HepG2 (cell line): Measurements from ENCODE around the gene TMEM63B. TPM values are rescaled to one million over a fixed set of nuclear protein-coding genes. Genes with fewer than 3 reads are reported as not detected.

Experiments used
- ELF3 ChIP-seq: IDR thresholded peaks from 2 replicates; pipeline ENCODE4 v1.6.1; 2016; ENCODE audit warnings: missing genetic modification reagents, missing compliant biosample characterization
- MBD4 ChIP-seq: IDR thresholded peaks from 2 replicates; pipeline ENCODE4 v1.6.1; 2012; ENCODE audit warnings: low read length, inconsistent platforms, borderline replicate concordance
- ZNF432 ChIP-seq: sonication (generic); formaldehyde crosslinking; IDR thresholded peaks from 2 replicates; pipeline ENCODE4 v1.5.0; 2020; ENCODE audit warnings: missing genetic modification reagents, mild to moderate bottlenecking, borderline replicate concordance
- ZNF496 ChIP-seq: sonication (generic); formaldehyde crosslinking; IDR thresholded peaks from 2 replicates; pipeline ENCODE4 v1.8.1; 2023; ENCODE audit warnings: mild to moderate bottlenecking, moderate library complexity, missing genetic modification reagents; ENCODE audit not compliant: insufficient replicate concordance
- ZNF547 ChIP-seq: sonication (generic); formaldehyde crosslinking; IDR thresholded peaks from 2 replicates; pipeline ENCODE4 v1.5.1; 2020; ENCODE audit warnings: mild to moderate bottlenecking, missing genetic modification reagents
- ZNF776 ChIP-seq: sonication (generic); formaldehyde crosslinking; IDR thresholded peaks from 2 replicates; pipeline ENCODE4 v1.4.0; 2020; ENCODE audit warnings: mild to moderate bottlenecking, missing genetic modification reagents
- polyA plus RNA-seq, 8 experiments: library from polyadenylated mRNA; depleted of rRNA in 3 of 8; stranded (reverse) in 7 of 8; unstranded in 1 of 8; fragments of >200 nt; fragmentation: Illumina TruSeq in 4 of 8; extraction: Trizol in 4 of 8; gene quantifications; 2 replicates each; pipeline versions ENCODE4 v1.2.1 to v1.2.3, GENCODE V29; 2011 to 2016; ENCODE audit warnings: low read depth in 4 of 8, missing spikeins in 1 of 8, mixed read lengths in 1 of 8; ENCODE audit not compliant: insufficient read depth in 1 of 8
- total RNA-seq, 5 experiments: library from RNA; depleted of rRNA; stranded (reverse); fragments of >200 nt; fragmentation: Illumina TruSeq; extraction: Trizol; gene quantifications; 2 replicates each; pipeline ENCODE4 v1.2.3, GENCODE V29; 2016; ENCODE audit warnings: low read depth in 1 of 5
- TF ChIP-seq, protein P1 (sequence below): sonication (generic); formaldehyde crosslinking; IDR thresholded peaks from 2 replicates; pipeline ENCODE4 v1.5.1; 2020; ENCODE audit warnings: missing genetic modification reagents, mild to moderate bottlenecking, borderline replicate concordance
- TF ChIP-seq, protein P2 (sequence below): IDR thresholded peaks from 2 replicates; pipeline ENCODE4 v1.6.1; 2016; ENCODE audit warnings: low read depth
- TF ChIP-seq, protein P3 (sequence below): sonication (generic); formaldehyde crosslinking; IDR thresholded peaks from 2 replicates; pipeline ENCODE4 v1.5.1; 2020; ENCODE audit warnings: mild to moderate bottlenecking, moderate library complexity, missing genetic modification reagents
- TF ChIP-seq, protein P4 (sequence below): sonication (generic); formaldehyde crosslinking; IDR thresholded peaks from 2 replicates; pipeline ENCODE4 v1.5.0; 2020; ENCODE audit warnings: missing genetic modification reagents, mild to moderate bottlenecking, borderline replicate concordance
- TF ChIP-seq, protein P5 (sequence below): sonication (generic); formaldehyde crosslinking; IDR thresholded peaks from 2 replicates; pipeline ENCODE4 v1.5.1; 2020; ENCODE audit warnings: missing genetic modification reagents, mild to moderate bottlenecking, borderline replicate concordance
- TF ChIP-seq, protein P6 (sequence below): IDR thresholded peaks from 2 replicates; pipeline ENCODE4 v1.6.1; 2012; ENCODE audit warnings: low read depth, low read length, improper control_type of control experiment

The TMEM63B gene
- total and polyA plus RNA-seq, 2 of the 13 experiments (the other 11 are each of a cell fraction or from before 2014, with no cell fraction given): 27.4 to 75.8 TPM

DNA sequence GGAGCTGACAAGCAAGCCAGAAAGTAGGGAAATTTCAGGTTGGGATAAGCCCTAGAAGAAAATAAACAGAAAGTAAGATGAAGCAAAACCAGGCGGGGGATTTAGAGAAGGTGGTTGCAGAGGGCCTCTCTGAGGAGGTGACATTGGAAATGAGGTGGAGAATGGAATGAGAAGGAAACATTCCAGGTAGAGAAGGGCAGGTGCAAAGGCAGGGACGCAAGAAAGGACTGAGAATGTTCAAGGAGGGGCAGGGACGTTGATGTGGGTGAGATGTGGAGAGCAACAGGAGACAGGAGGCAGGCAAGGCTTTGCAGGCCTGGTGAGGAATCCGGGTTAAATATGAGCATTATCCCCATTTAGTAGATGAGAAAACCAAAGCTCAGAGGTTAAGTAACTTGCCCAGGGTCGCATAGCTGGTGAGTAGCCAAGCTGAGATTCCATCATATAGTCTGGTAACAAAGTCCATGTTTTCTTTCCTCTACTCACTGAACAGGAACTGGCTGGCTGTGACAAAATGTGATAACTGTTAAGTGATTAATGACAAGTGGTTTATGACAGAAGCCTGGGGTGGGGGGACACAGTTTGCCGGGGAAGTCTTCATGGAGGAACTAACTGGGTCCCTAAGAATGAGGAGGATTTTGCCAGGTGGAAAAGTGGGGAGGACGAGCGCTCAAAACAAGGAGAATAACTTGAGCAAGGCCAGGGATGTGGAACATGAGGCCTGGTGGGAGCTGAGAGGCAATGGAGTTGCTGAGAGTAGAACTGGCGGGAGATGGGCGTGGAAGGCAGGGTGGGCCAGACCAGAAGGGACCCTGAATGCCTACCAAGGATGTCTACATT, 32.7 kb upstream of the TMEM63B start (continued):
- TF ChIP-seq ZNF432 (CRISPR knock-in tag): no peak
- TF ChIP-seq, protein P1, sequence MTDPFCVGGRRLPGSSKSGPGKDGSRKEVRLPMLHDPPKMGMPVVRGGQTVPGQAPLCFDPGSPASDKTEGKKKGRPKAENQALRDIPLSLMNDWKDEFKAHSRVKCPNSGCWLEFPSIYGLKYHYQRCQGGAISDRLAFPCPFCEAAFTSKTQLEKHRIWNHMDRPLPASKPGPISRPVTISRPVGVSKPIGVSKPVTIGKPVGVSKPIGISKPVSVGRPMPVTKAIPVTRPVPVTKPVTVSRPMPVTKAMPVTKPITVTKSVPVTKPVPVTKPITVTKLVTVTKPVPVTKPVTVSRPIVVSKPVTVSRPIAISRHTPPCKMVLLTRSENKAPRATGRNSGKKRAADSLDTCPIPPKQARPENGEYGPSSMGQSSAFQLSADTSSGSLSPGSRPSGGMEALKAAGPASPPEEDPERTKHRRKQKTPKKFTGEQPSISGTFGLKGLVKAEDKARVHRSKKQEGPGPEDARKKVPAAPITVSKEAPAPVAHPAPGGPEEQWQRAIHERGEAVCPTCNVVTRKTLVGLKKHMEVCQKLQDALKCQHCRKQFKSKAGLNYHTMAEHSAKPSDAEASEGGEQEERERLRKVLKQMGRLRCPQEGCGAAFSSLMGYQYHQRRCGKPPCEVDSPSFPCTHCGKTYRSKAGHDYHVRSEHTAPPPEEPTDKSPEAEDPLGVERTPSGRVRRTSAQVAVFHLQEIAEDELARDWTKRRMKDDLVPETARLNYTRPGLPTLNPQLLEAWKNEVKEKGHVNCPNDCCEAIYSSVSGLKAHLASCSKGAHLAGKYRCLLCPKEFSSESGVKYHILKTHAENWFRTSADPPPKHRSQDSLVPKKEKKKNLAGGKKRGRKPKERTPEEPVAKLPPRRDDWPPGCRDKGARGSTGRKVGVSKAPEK (CRISPR knock-in tag): no peak
- no peak for TF ChIP-seq ZNF496 (CRISPR knock-in tag)
- TF ChIP-seq, protein P2, sequence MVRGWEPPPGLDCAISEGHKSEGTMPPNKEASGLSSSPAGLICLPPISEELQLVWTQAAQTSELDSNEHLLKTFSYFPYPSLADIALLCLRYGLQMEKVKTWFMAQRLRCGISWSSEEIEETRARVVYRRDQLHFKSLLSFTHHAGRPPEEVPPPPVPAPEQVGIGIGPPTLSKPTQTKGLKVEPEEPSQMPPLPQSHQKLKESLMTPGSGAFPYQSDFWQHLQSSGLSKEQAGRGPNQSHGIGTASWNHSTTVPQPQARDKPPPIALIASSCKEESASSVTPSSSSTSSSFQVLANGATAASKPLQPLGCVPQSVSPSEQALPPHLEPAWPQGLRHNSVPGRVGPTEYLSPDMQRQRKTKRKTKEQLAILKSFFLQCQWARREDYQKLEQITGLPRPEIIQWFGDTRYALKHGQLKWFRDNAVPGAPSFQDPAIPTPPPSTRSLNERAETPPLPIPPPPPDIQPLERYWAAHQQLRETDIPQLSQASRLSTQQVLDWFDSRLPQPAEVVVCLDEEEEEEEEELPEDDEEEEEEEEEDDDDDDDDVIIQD (CRISPR knock-in tag): peak; percentile 78
- no peak for TF ChIP-seq ZNF776
- TF ChIP-seq, protein P3, sequence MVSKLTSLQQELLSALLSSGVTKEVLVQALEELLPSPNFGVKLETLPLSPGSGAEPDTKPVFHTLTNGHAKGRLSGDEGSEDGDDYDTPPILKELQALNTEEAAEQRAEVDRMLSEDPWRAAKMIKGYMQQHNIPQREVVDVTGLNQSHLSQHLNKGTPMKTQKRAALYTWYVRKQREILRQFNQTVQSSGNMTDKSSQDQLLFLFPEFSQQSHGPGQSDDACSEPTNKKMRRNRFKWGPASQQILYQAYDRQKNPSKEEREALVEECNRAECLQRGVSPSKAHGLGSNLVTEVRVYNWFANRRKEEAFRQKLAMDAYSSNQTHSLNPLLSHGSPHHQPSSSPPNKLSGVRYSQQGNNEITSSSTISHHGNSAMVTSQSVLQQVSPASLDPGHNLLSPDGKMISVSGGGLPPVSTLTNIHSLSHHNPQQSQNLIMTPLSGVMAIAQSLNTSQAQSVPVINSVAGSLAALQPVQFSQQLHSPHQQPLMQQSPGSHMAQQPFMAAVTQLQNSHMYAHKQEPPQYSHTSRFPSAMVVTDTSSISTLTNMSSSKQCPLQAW (CRISPR knock-in tag): peak; percentile 93
- TF ChIP-seq ELF3 (CRISPR knock-in tag): peak; percentile 96
- TF ChIP-seq, protein P4, sequence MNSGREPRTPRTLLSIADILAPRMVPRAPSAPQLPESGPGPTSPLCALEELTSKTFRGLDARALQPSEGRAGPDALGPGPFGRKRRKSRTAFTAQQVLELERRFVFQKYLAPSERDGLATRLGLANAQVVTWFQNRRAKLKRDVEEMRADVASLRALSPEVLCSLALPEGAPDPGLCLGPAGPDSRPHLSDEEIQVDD (CRISPR knock-in tag): no peak
- TF ChIP-seq MBD4: no peak
- TF ChIP-seq, protein P5, sequence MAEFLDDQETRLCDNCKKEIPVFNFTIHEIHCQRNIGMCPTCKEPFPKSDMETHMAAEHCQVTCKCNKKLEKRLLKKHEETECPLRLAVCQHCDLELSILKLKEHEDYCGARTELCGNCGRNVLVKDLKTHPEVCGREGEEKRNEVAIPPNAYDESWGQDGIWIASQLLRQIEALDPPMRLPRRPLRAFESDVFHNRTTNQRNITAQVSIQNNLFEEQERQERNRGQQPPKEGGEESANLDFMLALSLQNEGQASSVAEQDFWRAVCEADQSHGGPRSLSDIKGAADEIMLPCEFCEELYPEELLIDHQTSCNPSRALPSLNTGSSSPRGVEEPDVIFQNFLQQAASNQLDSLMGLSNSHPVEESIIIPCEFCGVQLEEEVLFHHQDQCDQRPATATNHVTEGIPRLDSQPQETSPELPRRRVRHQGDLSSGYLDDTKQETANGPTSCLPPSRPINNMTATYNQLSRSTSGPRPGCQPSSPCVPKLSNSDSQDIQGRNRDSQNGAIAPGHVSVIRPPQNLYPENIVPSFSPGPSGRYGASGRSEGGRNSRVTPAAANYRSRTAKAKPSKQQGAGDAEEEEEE (CRISPR knock-in tag): peak; percentile 23; the same call in 1 of the 2 replicates
- peak; percentile 67; the same call in 1 of the 2 replicates for TF ChIP-seq ZNF547 (CRISPR knock-in tag)
- TF ChIP-seq, protein P6, sequence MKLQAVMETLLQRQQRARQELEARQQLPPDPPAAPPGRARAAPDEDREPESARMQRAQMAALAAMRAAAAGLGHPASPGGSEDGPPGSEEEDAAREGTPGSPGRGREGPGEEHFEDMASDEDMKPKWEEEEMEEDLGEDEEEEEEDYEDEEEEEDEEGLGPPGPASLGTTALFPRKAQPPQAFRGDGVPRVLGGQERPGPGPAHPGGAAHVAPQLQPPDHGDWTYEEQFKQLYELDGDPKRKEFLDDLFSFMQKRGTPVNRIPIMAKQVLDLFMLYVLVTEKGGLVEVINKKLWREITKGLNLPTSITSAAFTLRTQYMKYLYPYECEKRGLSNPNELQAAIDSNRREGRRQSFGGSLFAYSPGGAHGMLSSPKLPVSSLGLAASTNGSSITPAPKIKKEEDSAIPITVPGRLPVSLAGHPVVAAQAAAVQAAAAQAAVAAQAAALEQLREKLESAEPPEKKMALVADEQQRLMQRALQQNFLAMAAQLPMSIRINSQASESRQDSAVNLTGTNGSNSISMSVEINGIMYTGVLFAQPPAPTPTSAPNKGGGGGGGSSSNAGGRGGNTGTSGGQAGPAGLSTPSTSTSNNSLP: peak; percentile 86
